ENCODE data around the gene RAB3B.

Gene RAB3B

GRCh38 chr1:51956528-51957509 is 33.7 kb downstream of the RAB3B start:
- DNase-seq (ENCODE audit: low read depth), result peak; percentile 77

- DNase-seq (ENCODE audit: low read depth), result no peak
Measured at GRCh38 chr1:51955797-51956527, 34.5 kb downstream of the RAB3B start.

- no peak for DNase-seq (ENCODE audit: low read depth)
Measured at GRCh38 chr1:51954783-51955182, 35.7 kb downstream of the RAB3B start.

GRCh38 chr1:51953079-51953478 is 37.4 kb downstream of the RAB3B start:
- no peak for DNase-seq (ENCODE audit: low read depth)

- DNase-seq (ENCODE audit: low read depth), result no peak
Measured at GRCh38 chr1:51952638-51953037, 37.9 kb downstream of the RAB3B start.

DNA sequence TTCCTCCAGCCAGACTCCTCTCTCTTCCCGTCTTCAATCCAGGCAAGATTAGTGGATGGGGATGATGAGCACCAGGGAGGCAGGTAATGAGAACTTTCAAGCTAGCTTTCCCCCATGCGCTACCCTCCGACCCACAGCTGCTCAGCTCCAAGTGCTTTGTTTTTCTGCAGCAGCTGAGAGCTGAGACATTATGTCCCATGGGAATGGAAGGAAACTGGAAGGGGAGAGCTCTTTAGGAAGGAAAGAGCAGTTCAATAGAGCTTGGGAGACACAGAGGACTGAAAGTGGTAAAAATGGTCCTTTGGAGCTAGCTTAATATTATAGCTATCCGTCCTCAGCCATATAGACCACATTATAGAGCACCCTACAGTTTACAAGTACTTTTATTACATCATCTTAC is 39.8 kb downstream of the RAB3B start:
- DNase-seq (ENCODE audit: low read depth), result no peak

- no peak for DNase-seq (ENCODE audit: low read depth)
Measured at GRCh38 chr1:51949014-51949702, 41.3 kb downstream of the RAB3B start.

DNA sequence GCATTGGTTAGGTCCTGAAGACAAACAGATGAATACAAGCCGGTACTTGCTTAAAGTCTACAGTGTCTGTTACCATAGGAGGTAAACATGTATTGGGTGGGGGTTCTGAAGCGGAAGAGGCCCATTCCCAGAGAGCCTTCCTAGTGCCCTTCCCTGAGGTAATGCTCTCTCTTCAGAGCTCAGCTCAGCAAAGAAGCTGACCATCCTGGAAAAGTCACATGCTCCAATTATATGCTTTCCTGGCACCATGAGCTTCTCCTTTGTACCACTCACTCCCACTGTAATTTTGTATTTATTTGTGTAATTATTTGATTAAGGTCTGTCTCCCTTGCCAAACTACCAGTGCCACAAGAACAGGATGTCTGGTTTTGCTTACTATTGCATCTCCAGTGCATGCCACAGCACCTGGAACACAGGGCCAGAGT is 42.0 kb downstream of the RAB3B start:
- DNase-seq (ENCODE audit: low read depth), result no peak

DNA sequence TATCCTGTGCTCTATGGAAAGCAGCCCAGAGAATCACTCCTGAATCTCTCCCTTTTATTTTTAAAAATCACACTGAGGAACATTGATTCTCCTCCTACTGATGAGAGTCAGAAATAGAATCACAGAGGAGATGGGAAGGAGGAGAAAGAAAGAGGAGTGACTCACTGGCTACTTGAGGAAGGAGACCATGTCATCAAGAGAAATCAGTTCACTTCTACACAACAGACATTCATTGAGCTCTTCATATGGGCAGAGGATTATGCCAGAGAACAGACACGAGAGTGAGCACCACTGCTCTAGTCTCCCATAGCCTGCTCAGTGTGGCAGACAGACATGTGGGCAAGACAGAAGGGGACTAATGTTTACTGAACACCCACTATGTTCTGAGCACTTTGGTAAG is 44.2 kb downstream of the RAB3B start:
- DNase-seq (ENCODE audit: low read depth), result peak; percentile 67

DNA sequence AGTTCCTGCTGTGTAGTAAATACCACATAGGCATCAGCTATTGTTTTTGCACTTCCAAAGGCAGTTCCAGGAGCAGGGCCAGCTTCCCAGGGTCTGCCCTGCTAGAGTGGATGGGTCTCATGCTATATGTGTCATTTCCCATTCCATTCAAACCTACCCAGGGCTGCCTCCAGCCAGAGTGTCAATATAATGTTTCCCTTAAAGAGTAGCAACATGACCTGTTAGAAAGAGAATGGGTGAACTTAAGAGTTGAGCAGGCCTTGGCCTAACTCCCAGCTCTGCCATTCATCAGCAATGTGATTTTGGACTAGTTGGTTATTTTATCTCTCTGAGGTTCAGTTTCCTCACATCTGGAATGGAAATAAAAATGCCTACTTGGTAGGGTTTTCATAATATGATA is 44.9 kb downstream of the RAB3B start:
- no peak for DNase-seq (ENCODE audit: low read depth)

- no peak for DNase-seq (ENCODE audit: low read depth)
Measured at GRCh38 chr1:51942281-51942680, 48.2 kb downstream of the RAB3B start.

GRCh38 chr1:51941528-51941927 is 49.0 kb downstream of the RAB3B start:
- DNase-seq (ENCODE audit: low read depth), result no peak

DNA sequence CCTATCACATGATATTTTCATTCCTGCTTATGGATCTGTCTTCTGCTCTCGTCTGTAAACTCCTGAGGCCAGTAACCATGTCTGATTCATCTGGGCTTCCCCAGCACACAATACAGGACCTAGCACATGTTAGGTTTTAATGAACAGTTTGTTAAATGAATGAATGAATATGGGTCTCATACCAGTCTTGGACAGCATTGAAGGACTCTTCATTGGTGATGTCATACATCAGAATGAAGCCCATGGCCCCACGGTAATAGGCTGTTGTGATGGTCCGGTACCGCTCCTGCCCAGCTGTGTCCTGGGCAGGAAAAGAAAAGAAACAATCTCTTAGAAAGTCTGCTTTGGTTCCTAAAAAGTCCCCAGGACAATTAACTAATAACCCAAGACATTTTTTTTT is 53.4 kb downstream of the RAB3B start:
- DNase-seq (ENCODE audit: low read depth), result no peak

DNA sequence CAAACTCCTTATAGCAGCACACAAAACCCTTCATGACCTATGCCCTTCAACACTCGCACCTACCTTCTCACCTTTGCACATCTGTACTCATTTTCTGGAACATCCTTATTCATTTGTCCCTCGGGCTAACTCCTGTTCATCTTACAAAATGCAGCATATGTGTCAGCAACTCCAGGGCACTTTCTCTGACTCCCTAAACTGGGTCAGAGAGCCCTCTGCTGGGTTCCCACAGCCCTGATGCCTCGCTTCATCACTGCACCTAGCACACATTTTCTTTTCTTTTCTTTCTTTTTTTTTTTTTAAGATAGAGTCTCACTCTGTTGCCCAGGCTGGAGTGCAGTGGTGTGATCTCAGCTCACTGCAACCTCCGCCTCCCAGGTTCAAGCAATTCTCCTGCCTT is 54.0 kb downstream of the RAB3B start:
- peak; percentile 47 for DNase-seq (ENCODE audit: low read depth)

GRCh38 chr1:51933344-51933743 is 57.2 kb downstream of the RAB3B start:
- no peak for DNase-seq (ENCODE audit: low read depth)

- DNase-seq (ENCODE audit: low read depth), result no peak
Measured at GRCh38 chr1:51930329-51930728, 60.2 kb downstream of the RAB3B start.

DNA sequence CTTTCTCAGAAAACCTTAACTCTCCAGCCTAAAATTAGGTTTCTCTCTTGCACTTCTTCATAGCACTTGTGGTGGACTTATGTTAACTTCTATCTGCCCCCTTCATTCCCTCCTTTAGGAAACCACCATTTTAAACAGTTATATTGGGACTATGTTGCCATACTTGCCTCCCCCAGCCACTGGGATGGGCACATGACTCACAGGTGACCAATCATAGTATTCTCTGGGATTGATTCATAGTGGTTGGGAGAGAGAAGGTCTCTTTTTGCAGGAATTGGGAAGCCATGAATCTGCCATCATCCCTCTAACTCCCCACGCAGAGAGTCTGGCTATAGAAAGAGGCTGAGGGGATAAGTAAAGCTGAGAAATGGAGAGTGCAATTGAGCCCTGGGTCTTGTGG is 61.6 kb downstream of the RAB3B start:
- no peak for DNase-seq (ENCODE audit: low read depth)

- DNase-seq (ENCODE audit: low read depth), result peak; percentile 74
Measured at GRCh38 chr1:51927029-51927428, 63.5 kb downstream of the RAB3B start.

- DNase-seq (ENCODE audit: low read depth), result peak; percentile 70
Measured at GRCh38 chr1:51926171-51926812, 64.2 kb downstream of the RAB3B start.

- peak; percentile 91 for DNase-seq (ENCODE audit: low read depth)
Measured at GRCh38 chr1:51924455-51924854, 66.0 kb downstream of the RAB3B start.

- DNase-seq (ENCODE audit: low read depth), result no peak
Measured at GRCh38 chr1:51922040-51922439, 68.5 kb downstream of the RAB3B start.

DNA sequence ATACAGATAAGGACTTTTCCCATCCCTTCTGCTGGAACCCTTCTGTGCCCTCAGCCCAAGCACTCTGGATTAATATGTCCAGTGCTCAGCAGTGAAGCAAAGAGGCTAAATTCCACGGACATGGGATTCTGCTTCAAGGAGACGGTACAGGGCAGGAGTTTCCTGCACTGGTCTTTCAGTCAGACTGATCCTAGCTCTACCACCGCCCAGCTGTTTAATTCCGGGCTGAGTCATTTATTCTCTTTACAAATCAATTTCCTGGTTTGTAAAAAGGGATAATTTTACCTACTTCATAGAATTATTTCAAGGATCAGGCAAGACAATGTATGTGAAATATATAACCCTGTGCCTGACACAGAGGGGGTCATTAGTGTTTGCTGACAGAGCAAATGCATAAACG is 70.4 kb downstream of the RAB3B start:
- DNase-seq (ENCODE audit: low read depth), result no peak
